Upper lobe of left lung (tissue), 6 donors: ENCODE results near the gene TPGS1. TPM values are rescaled to one million over a fixed set of nuclear protein-coding genes. Genes with fewer than 3 reads are reported as not detected.

Experiments used
- ATAC-seq, 2 donors: fragments of 200-7000 bp; cut with Tn5 transposase; one replicate each; pipeline ENCODE4 v1.9.1; 2022; ENCODE audit warnings: mild to moderate bottlenecking in 2 of 2, moderate library complexity in 2 of 2; ENCODE audit not compliant: low FRiP score in 2 of 2
- DNase-seq, 2 donors: peaks; one replicate each; pipeline ENCODE4 v3.0.0-alpha.2; 2019 to 2020
- H3K27ac ChIP-seq, 4 donors: fragments of 200-600 bp; sonication (generic); one replicate each; pipeline ENCODE4 v1.5.1; 2016 to 2019
- H3K27me3 ChIP-seq, 4 donors: fragments of 200-600 bp; sonication (generic); one replicate each; pipeline ENCODE4 v1.5.1; 2017 to 2019
- H3K36me3 ChIP-seq, 4 donors: fragments of 200-600 bp; sonication (generic); one replicate each; pipeline ENCODE4 v1.5.1; 2016 to 2019
- H3K4me1 ChIP-seq, 4 donors: fragments of 200-600 bp; sonication (generic); one replicate each; pipeline ENCODE4 v1.5.1; 2018 to 2019
- H3K4me3 ChIP-seq, 4 donors: fragments of 200-600 bp; sonication (generic); one replicate each; pipeline ENCODE4 v1.5.1; 2017 to 2019; ENCODE audit warnings: mild to moderate bottlenecking in 2 of 4, moderate library complexity in 1 of 4
- H3K9me3 ChIP-seq, 4 donors: fragments of 200-600 bp; sonication (generic); one replicate each; pipeline ENCODE4 v1.5.1; 2018 to 2019
- CTCF ChIP-seq, 6 experiments: fragments of 450-650 bp in 4 of 6; fragments of 200-600 bp in 2 of 6; sonication (generic) in 2 of 6; IDR thresholded peaks; one replicate each; pipeline ENCODE4 v1.5.1; 2016 to 2019; ENCODE audit warnings: antibody characterized with exemption in 6 of 6
- EP300 ChIP-seq, 4 donors: sonication (generic); formaldehyde crosslinking; IDR thresholded peaks; one replicate each; pipeline ENCODE4 v1.5.1; 2017; ENCODE audit warnings: antibody characterized with exemption in 4 of 4, control low read depth in 2 of 4
- POLR2A ChIP-seq, 4 donors: fragments of 450-650 bp; IDR thresholded peaks; one replicate each; pipeline ENCODE4 v1.5.1; 2016 to 2017; ENCODE audit warnings: antibody characterized with exemption in 4 of 4, mild to moderate bottlenecking in 2 of 4
- POLR2AphosphoS5 ChIP-seq, 2 donors: sonication (generic); formaldehyde crosslinking; IDR thresholded peaks; one replicate each; pipeline ENCODE4 v1.5.1; 2017; ENCODE audit warnings: antibody characterized with exemption in 2 of 2
- WGBS, 2 donors: methylation state at CpG; one replicate each; pipeline ENCODE4 v1.1.5; 2017 to 2018; 5-methylcytosine and 5-hydroxymethylcytosine counted together
- total RNA-seq, 6 donors: library from RNA; depleted of rRNA in 4 of 6; stranded (reverse); fragments of >200 nt in 4 of 6; gene quantifications; one replicate each; pipeline versions ENCODE4 v1.1.0 to v1.2.1, GENCODE V29; 2016 to 2021
- donor health status: DM: no; HTN: no; CAD: no; lungs with moderate emphysema.
- donor health status: DM: no; HTN: yes; CAD: no; lungs with severe emphysema.

Gene TPGS1
- total RNA-seq, 6 donors from 2014 or later: 30.9 to 67.1 (median 40.1) TPM

DNA sequence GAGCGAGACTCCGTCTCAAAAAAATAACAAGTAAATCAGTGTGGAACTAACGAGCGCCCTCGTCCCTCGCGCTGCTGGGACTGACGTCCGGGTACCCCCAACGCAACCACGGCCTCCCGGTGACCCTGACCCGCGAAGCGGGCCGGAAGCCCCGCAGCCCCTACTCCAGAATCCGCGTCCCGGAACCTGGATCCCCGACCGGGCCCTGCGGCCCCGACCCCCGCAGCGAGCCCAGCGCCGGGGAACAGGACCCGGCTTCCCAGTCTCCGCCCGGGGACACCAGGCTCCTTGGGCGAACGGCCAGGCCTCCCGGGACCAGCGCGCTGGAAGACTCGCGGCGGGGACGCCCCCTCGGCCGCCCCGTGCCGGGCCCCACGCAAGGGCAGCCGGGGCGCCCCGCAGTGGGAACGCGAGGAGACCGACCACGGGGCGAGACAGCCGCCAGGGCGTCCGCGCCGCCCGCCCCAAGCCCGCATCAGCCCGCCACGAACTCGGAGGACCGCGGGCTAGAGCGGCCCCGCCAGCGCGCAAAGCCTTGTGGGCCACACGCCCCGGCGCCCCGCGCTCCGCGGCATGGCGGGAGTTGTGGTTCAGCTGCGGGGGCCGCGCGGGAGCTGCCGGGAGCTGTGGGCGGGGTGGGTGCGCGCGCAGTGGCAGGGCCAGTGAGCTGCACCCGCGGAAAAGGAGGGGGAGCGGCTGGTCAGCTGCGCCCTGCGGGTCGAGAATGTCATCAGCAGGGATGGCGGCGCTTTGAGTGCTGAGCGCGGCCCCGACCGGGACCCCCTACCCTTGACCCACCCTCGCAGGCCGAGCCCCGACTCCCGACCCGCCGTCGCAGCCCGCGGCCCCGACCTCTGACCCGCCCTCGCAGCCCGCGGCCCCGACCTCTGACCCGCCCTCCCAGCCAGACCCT lies 18.5 kb upstream of the TPGS1 start:
- DNase-seq: peak; percentile 95 to 100
- TF ChIP-seq EP300 (IDR thresholded peaks at IDR 0.05) (no peak), POLR2A (IDR thresholded peaks at IDR 0.05) (peak in 3 of 4 donors; percentile 55 to 94 (median 74)), POLR2AphosphoS5 (IDR thresholded peaks at IDR 0.05) (peak; percentile 85 to 89), CTCF (IDR thresholded peaks at IDR 0.05) (peak in 5 of 6 experiments; percentile 14 to 65 (median 55))
- peak overlapping the region; percentile 86 to 97 (median 96) for H3K27ac ChIP-seq
- no peaks in the 10 kb centered on the region for H3K9me3 ChIP-seq
- H3K4me1 ChIP-seq: peaks cover 6 to 9% (median 7%) of the 10 kb centered on the region in 4 donors
- H3K27me3 ChIP-seq: peaks cover 0 to 10% (median 0%) of the 10 kb centered on the region in 4 donors
- 0 to 1% methylated on average over 13 to 41 of the region's 114 CpGs for WGBS, 2 donors
- peak; percentile 94 to 98 for ATAC-seq
- H3K36me3 ChIP-seq: no peaks in the 10 kb centered on the region
- H3K4me3 ChIP-seq: peak overlapping the region; percentile 95 to 98 (median 98)

- Histone ChIP-seq H3K36me3 (no peaks in the 10 kb centered on the region), H3K4me1 (peaks cover 6 to 9% (median 7%) of the 10 kb centered on the region in 4 donors), H3K4me3 (peak overlapping the region; percentile 68 to 98 (median 98)), H3K9me3 (no peaks in the 10 kb centered on the region), H3K27me3 (peaks cover 0 to 8% (median 0%) of the 10 kb centered on the region in 4 donors), H3K27ac (peak overlapping the region; percentile 86 to 97 (median 96))
- peak in 1 of 2 donors; percentile 83 for DNase-seq
- 54 to 59% methylated on average over 31 to 34 of the region's 61 CpGs for WGBS, 2 donors
- peak; percentile 12 to 37 for ATAC-seq
- TF ChIP-seq EP300 (IDR thresholded peaks at IDR 0.05): no peak
- no peak for TF ChIP-seq CTCF (IDR thresholded peaks at IDR 0.05)
- TF ChIP-seq POLR2AphosphoS5 (IDR thresholded peaks at IDR 0.05): no peak
- TF ChIP-seq POLR2A (IDR thresholded peaks at IDR 0.05): no peak
These were observed 17.7 kb upstream of the TPGS1 start for GRCh38 chr19:489418-490196.

DNA sequence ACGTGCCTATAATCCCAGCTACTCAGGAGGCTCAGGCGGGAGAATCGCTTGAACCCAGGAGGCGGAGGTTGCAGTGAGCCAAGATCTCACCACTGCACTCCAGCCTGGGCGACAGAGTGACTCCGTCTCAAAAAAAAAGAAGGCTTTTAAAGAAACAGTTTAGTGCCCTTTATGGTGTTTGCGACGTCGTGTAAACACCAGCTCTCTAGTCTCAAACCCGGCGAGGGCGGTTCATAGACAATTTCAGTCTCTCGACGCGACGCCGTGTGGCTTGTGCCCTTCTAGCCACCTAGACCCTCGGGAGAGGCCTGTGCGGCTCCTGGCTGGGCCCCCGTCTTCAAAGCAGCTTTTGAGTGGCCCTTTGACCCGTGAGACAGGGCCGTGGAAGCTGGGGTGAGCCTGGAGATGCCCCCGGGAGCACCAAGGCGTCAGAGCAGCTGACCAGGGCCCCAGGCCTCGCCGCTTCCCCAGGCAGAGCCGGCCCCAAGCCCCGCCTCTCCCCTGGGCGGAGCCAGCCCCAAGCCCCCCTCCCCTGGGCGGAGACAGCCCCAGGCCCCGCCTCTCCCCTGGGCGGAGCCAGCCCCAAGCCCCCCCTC lies 16.1 kb upstream of the TPGS1 start:
- Histone ChIP-seq H3K4me3 (no peak overlapping the region), H3K36me3 (no peaks in the 10 kb centered on the region), H3K9me3 (no peaks in the 10 kb centered on the region), H3K27ac (no peak overlapping the region), H3K4me1 (peaks cover 7 to 16% (median 12%) of the 10 kb centered on the region in 4 donors), H3K27me3 (peaks cover 0 to 10% (median 3%) of the 10 kb centered on the region in 4 donors)
- DNase-seq (peak in 1 of 2 donors; percentile 81), ATAC-seq (no peak)
- TF ChIP-seq POLR2A (IDR thresholded peaks at IDR 0.05) (no peak), EP300 (IDR thresholded peaks at IDR 0.05) (no peak), POLR2AphosphoS5 (IDR thresholded peaks at IDR 0.05) (no peak), CTCF (IDR thresholded peaks at IDR 0.05) (no peak)
- WGBS, 2 donors: 86 to 88% methylated on average over 16 to 21 of the region's 32 CpGs

DNA sequence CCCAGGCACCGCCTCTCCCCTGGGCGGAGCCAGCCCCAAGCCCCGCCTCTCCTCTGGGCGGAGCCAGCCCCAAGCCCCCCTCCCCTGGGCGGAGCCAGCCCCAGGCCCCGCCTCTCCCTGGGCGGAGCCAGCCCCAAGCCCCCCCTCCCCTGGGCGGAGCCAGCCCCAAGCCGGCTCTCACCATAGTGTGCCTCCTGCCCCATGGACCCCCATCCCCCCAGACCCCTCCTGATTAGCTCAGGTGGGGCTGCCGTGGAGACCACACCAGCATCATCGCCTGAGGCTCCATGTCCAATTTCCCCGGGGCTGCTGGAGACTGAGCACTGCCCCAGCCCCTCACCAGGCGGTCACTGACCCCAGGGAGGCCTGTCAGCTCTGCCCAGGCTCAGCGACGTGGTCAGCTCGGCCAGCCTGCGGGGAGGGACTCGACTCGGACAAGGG lies 15.2 kb upstream of the TPGS1 start:
- no peak for TF ChIP-seq POLR2AphosphoS5 (IDR thresholded peaks at IDR 0.05)
- TF ChIP-seq CTCF (IDR thresholded peaks at IDR 0.05): no peak
- TF ChIP-seq POLR2A (IDR thresholded peaks at IDR 0.05): no peak
- no peak for TF ChIP-seq EP300 (IDR thresholded peaks at IDR 0.05)
- no peaks in the 10 kb centered on the region for H3K36me3 ChIP-seq
- DNase-seq (peak in 1 of 2 donors; percentile 76), ATAC-seq (no peak)
- no peak overlapping the region for H3K4me3 ChIP-seq
- peaks cover 0 to 12% (median 4%) of the 10 kb centered on the region in 4 donors for H3K27me3 ChIP-seq
- no peak overlapping the region for H3K27ac ChIP-seq
- WGBS, 2 donors: 75 to 76% methylated on average over 5 to 11 of the region's 19 CpGs
- no peaks in the 10 kb centered on the region for H3K9me3 ChIP-seq
- peaks cover 7 to 17% (median 12%) of the 10 kb centered on the region in 4 donors for H3K4me1 ChIP-seq
